Lower leg skin (tissue), 3 donors: ENCODE measurements around the gene WDR73.

Experiments used
- POLR2A ChIP-seq, 2 donors: fragments of 450-650 bp; IDR thresholded peaks; one replicate each; pipeline ENCODE4 v1.6.1; 2016 to 2017; ENCODE audit warnings: antibody characterized with exemption in 2 of 2, mild to moderate bottlenecking in 1 of 2, moderate library complexity in 1 of 2
- TF ChIP-seq, protein P1 (sequence below), 3 donors: fragments of 450-650 bp; IDR thresholded peaks; one replicate each; pipeline ENCODE4 v1.5.1; 2016; ENCODE audit warnings: antibody characterized with exemption in 3 of 3, mild to moderate bottlenecking in 3 of 3, moderate library complexity in 2 of 3

DNA sequence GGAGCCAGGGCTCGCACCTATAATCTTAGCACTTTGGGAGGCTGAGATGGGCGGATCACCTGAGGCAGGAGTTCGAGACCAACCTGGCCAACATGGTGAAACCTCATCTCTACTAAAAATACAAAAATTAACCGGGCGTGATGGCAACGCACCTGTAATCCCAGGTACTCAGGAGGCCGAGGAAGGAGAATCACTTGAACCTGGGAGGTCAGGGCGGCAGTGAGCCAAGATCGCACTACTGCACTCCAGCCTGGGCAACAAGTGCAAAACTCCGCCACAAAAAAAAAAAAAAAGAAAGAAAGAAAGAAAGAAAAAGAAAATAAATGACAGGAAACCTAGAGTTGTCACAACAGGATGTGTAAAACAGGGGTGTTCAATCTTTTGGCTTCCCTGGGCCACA lies 6.9 kb upstream of the WDR73 start:
- TF ChIP-seq, protein P1, sequence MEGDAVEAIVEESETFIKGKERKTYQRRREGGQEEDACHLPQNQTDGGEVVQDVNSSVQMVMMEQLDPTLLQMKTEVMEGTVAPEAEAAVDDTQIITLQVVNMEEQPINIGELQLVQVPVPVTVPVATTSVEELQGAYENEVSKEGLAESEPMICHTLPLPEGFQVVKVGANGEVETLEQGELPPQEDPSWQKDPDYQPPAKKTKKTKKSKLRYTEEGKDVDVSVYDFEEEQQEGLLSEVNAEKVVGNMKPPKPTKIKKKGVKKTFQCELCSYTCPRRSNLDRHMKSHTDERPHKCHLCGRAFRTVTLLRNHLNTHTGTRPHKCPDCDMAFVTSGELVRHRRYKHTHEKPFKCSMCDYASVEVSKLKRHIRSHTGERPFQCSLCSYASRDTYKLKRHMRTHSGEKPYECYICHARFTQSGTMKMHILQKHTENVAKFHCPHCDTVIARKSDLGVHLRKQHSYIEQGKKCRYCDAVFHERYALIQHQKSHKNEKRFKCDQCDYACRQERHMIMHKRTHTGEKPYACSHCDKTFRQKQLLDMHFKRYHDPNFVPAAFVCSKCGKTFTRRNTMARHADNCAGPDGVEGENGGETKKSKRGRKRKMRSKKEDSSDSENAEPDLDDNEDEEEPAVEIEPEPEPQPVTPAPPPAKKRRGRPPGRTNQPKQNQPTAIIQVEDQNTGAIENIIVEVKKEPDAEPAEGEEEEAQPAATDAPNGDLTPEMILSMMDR (IDR thresholded peaks at IDR 0.05) = no peak
- no peak for TF ChIP-seq POLR2A (IDR thresholded peaks at IDR 0.05)
